Duodenal mucosa (tissue), 2 donors: ENCODE results near the gene OR56A4.

Experiments
- H3K27ac ChIP-seq: one replicate; pipeline ENCODE4 v1.7.0; 2013; ENCODE audit warnings: low read depth, low read length
- H3K27me3 ChIP-seq, 2 donors: one replicate each; pipeline ENCODE4 v1.7.0; 2013; ENCODE audit warnings: low read length in 2 of 2, control low read depth in 1 of 2; ENCODE audit not compliant: insufficient read depth in 2 of 2, control insufficient read depth in 1 of 2
- H3K36me3 ChIP-seq, 2 donors: one replicate each; pipeline ENCODE4 v1.7.0; 2013; ENCODE audit warnings: low read length in 2 of 2, control low read depth in 1 of 2; ENCODE audit not compliant: insufficient read depth in 2 of 2, control insufficient read depth in 1 of 2
- H3K4me1 ChIP-seq, 2 donors: one replicate each; pipeline ENCODE4 v1.7.0; 2013; ENCODE audit warnings: low read length in 2 of 2, control low read depth in 1 of 2; ENCODE audit not compliant: insufficient read depth in 2 of 2, control insufficient read depth in 1 of 2
- H3K4me3 ChIP-seq, 2 donors: one replicate each; pipeline ENCODE4 v1.7.0; 2013; ENCODE audit warnings: low read length in 2 of 2, low read depth in 1 of 2
- H3K9ac ChIP-seq, 2 donors: one replicate each; pipeline ENCODE4 v1.7.0; 2013; ENCODE audit warnings: low read length in 2 of 2, low read depth in 1 of 2
- H3K9me3 ChIP-seq, 2 donors: one replicate each; pipeline ENCODE4 v1.7.0; 2013; ENCODE audit warnings: low read length in 2 of 2, control low read depth in 1 of 2; ENCODE audit not compliant: control insufficient read depth in 1 of 2

Gene OR56A4, protein sequence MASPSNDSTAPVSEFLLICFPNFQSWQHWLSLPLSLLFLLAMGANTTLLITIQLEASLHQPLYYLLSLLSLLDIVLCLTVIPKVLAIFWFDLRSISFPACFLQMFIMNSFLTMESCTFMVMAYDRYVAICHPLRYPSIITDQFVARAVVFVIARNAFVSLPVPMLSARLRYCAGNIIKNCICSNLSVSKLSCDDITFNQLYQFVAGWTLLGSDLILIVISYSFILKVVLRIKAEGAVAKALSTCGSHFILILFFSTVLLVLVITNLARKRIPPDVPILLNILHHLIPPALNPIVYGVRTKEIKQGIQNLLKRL

DNA sequence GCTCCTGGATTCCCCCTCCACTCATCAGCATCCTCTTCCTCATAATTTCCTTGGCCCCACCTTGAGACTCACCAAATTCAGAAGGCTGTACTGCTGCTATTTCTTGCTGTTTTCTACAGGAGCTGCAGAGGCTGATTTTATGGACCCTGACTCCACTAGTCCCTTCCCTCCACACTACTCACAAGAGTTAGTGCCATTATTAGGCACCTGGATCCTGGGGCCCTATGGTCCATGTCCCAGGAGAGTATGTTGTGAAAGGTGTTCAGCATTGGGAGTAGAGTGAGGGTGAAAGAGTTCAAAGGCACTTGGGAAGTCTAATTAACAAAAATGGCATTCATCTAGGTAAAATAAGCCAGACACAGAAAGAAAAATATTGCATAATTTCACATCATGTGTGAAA lies at the start of gene OR56A4:
Gene OR56A4 (minus strand): TSS at position 101 of the 400 bp plus-strand sequence. CDS start 3,954 bp downstream, outside the sequence.
- Histone ChIP-seq H3K4me1 (no peaks in the 10 kb centered on the region), H3K9me3 (no peaks in the 10 kb centered on the region), H3K27ac (no peak within 1 kb of the TSS), H3K9ac (no peak within 1 kb of the TSS), H3K4me3 (no peak within 1 kb of the TSS), H3K27me3 (no peaks in the 10 kb centered on the region), H3K36me3 (no peaks in the 10 kb centered on the region)

DNA sequence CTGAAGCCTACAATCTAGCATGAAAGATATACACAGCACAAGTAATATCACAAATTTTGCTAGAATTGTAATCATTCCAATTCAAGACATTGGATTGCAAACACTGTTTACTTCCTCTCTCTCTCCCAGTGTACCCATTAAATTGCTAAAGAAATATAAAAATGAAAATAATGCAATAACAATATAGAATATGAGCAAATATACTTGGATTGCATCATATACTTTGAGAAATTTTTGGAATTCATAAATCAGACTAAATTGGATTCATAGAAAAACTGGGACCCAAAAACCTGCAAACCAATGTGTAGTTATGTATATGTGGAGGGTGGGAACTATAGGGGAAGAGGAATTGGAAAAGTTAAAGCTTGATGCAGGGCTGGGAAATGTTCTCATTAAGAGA lies 48.8 kb upstream of the OR56A4 start:
- H3K9me3 ChIP-seq: no peaks in the 10 kb centered on the region
- H3K27ac ChIP-seq: no peak overlapping the region

DNA sequence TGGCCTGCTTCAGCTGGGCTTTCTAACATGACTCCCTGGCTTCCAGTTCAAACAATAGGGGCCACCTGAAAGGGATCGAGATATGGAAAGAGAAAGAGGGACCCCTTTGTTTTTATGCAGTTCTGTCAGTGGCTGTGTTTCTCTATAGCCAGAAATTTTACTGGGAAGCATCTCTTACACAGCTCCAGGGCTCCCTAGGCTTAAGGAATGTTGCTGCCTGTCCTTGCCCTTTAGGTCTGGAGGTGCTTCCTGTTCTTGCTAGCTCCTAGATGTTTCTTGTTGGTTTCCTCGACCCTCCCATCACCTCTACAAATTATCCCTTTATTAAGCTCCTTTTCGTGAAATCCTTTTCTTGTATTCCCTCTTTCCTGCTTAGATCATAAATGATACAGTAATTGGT lies 45.6 kb upstream of the OR56A4 start:
- no peaks in the 10 kb centered on the region for H3K27me3 ChIP-seq
- H3K9me3 ChIP-seq: no peaks in the 10 kb centered on the region
- no peaks in the 10 kb centered on the region for H3K4me1 ChIP-seq
- H3K4me3 ChIP-seq: no peak overlapping the region
- no peak overlapping the region for H3K9ac ChIP-seq
- no peak overlapping the region for H3K27ac ChIP-seq
- no peaks in the 10 kb centered on the region for H3K36me3 ChIP-seq

More for the DNA sequence above, 48.8 kb upstream of the OR56A4 start:
- Histone ChIP-seq H3K36me3 (no peaks in the 10 kb centered on the region), H3K4me3 (no peak overlapping the region), H3K4me1 (no peaks in the 10 kb centered on the region), H3K27me3 (no peaks in the 10 kb centered on the region), H3K9ac (no peak overlapping the region)

DNA sequence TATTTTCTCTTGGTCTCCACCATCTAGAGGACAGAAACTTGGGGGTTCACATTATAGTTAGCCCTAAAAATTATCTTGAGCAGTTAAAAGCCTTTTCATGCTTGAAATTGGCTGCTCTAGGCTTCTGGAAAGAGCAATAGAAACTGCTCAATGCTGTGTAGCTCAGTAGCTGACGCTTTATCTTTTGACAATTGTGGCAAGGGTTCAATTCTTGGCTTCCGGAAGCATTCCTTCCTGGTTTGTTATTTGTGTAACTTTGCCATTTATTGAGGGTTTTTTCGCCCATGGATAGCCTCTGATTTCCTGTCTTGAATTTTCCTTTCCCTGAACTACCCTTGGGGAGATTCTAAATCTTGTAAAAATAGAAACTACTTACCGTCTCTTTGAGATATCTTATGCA lies 34.1 kb upstream of the OR56A4 start:
- Histone ChIP-seq H3K27ac (no peak overlapping the region), H3K9me3 (no peaks in the 10 kb centered on the region), H3K9ac (no peak overlapping the region), H3K27me3 (no peaks in the 10 kb centered on the region), H3K4me3 (no peak overlapping the region), H3K36me3 (no peaks in the 10 kb centered on the region), H3K4me1 (no peaks in the 10 kb centered on the region)

DNA sequence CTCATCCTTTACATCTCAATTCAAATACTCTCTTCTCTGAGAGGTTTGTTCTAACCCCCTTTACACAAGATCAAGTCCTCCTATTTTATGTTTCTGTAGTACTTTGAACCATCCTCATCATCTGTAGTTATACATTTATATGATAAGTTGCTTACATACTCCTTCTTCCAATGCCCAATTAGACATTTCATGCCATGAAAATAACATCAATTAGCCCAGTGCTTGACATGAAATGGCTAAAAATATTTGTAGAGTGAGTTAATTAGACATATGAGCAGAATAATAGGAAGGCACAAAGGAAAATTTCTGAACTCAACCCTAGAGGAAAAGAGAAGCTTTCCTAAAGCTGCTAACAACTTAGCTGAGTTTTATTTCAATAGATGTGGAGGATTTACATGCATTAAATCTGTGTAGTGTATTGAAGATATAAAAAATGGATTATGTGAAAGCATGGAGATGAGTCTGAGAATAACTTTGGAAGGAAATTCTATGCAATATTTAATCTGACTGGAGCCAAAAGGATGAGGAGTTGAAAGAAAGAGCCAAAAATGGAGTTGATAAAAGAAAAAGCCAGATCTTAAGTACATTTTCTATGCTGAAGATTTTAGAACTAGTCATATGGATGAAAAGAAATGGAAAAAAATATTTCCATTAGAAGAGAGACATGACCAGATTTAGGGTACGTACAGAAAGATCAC lies 24.1 kb upstream of the OR56A4 start, which contains the start of gene OR56A1:
Gene OR56A1 (minus strand): TSS at position 51 of the 698 bp plus-strand sequence. CDS start 3,066 bp downstream, outside the sequence.
- Histone ChIP-seq H3K27ac (no peak within 1 kb of the TSS), H3K27me3 (peaks cover 0 to 6% of the 10 kb centered on the region in 2 donors), H3K36me3 (no peaks in the 10 kb centered on the region), H3K9me3 (no peaks in the 10 kb centered on the region), H3K9ac (no peak within 1 kb of the TSS), H3K4me1 (no peaks in the 10 kb centered on the region), H3K4me3 (no peak within 1 kb of the TSS)

DNA sequence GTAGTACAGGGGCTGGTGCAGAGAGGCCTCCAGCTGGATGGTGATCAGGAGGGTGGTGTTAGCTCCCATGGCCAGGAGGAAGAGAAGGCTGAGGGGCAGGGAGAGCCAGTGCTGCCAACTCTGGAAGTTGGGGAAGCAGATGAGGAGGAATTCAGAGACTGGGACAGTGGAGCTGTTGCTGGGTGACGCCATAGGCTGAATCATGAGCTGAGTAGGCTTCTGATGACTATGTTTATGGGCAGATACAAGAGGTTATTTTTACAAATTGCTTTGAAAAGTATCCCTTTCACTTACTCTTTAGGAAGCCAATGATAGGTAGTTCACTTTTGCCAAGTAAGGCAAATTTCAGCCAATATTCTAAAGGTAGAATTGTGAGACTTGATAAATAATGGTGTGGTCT lies 20.8 kb upstream of the OR56A4 start:
- H3K4me1 ChIP-seq: no peaks in the 10 kb centered on the region
- peaks cover 0 to 3% of the 10 kb centered on the region in 2 donors for H3K27me3 ChIP-seq
- H3K4me3 ChIP-seq: no peak overlapping the region
- no peak overlapping the region for H3K27ac ChIP-seq
- no peaks in the 10 kb centered on the region for H3K9me3 ChIP-seq
- no peaks in the 10 kb centered on the region for H3K36me3 ChIP-seq
- H3K9ac ChIP-seq: no peak overlapping the region

DNA sequence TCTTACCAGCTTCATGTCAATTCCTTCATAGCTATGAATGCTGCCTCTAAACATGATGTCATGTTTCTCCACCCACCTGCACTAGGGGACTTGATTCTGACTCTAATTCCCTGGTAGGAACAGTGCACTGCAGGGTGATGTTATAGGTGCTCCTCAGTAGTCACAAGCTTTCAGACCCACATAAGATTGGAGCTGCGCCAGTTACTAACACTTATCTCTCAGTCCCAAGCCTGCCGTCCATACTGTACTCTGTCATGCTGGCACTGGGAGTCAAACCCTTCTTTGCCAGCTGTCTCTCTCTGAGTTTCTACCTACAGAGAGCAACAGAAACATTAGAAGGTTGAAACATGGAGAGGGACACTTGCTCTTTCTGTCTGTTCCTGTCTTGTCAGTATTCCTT lies 18.3 kb upstream of the OR56A4 start:
- peaks cover 0 to 3% of the 10 kb centered on the region in 2 donors for H3K27me3 ChIP-seq
- H3K36me3 ChIP-seq: no peaks in the 10 kb centered on the region
- no peak overlapping the region for H3K27ac ChIP-seq
- no peaks in the 10 kb centered on the region for H3K9me3 ChIP-seq
- no peaks in the 10 kb centered on the region for H3K4me1 ChIP-seq
- no peak overlapping the region for H3K4me3 ChIP-seq
- H3K9ac ChIP-seq: no peak overlapping the region

DNA sequence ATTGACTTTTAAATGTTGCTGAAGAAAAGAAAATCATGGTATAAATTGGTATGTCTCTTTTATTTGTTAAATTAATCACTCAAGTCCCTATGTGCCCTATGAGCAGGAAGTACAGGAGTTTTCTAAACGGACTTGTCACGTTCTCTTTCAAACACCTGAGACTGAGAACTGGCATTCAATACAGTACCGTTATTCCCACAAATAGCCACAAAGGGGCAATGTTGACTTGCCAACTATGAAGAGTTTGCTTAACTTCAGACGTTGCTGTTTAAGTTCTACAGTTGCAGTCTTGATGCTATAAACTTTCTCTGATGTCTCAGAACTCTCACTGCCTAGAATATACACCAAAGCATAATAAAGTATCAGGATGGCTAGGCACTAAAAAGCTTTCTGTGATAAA lies 16.2 kb upstream of the OR56A4 start:
- no peaks in the 10 kb centered on the region for H3K4me1 ChIP-seq
- no peak overlapping the region for H3K9ac ChIP-seq
- no peak overlapping the region for H3K4me3 ChIP-seq
- H3K27me3 ChIP-seq: peaks cover 0 to 3% of the 10 kb centered on the region in 2 donors
- H3K27ac ChIP-seq: no peak overlapping the region
- no peaks in the 10 kb centered on the region for H3K36me3 ChIP-seq
- H3K9me3 ChIP-seq: no peaks in the 10 kb centered on the region

DNA sequence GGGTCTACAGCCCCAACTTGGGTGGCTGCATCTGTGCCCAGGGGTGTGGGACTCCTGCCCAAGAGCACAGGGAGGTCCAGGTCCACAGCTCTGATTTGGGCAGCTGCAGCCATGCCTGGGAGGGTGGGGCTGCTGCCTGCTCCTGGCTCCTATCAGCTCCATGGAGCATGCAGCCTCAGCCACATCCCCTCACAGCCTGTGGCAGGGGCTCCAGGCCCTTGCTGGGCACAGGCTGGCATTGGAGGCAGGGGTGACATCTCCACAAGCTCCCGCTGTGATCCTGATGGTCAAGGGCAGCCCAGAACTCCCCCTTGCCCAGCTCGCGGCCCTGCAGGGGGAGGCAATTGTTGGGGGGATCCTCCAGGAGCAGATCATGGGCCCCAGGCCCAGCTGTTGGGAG lies 6.3 kb upstream of the OR56A4 start:
- Histone ChIP-seq H3K27me3 (no peaks in the 10 kb centered on the region), H3K9ac (no peak overlapping the region), H3K27ac (no peak overlapping the region), H3K36me3 (no peaks in the 10 kb centered on the region), H3K4me1 (no peaks in the 10 kb centered on the region), H3K9me3 (peaks cover 0 to 4% of the 10 kb centered on the region in 2 donors), H3K4me3 (no peak overlapping the region)

DNA sequence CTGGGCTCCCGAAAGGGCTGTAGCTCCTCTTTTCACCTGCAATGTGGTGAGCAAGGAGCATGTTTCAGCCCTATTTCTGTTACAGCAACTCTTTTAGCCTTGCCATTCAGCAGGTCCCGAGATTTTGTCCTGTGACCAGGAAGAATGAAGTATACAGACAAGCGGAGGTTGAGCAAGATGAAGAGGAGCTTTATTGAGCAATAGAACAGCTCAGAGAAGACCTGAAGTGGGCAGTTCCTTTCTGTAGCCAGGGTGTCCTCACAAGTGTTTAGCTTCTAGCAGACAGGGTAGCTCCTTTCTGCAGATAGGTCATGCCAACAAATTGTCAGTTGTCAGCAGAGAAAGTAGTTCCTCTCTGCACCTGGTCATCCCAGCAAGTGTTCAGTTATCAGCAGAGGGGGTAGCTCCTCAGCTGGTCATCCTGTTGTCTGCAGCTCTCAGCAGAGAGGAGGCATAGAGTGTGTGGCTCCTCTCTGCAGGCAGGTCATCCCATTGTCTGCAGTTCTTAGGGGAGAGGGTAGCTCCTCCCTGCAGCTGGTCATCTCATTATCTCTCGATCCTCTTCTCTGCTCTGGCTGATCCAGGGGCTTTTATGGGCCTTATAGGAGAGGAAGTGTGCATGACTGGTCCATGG lies 5.4 kb upstream of the OR56A4 start:
- Histone ChIP-seq H3K9me3 (peaks cover 0 to 4% of the 10 kb centered on the region in 2 donors), H3K27me3 (no peaks in the 10 kb centered on the region), H3K4me1 (no peaks in the 10 kb centered on the region), H3K36me3 (no peaks in the 10 kb centered on the region), H3K4me3 (no peak overlapping the region), H3K27ac (no peak overlapping the region), H3K9ac (no peak overlapping the region)
